Spleen (tissue), 13 donors: Measurements from ENCODE around the gene SNX4. TPM values are rescaled to one million over a fixed set of nuclear protein-coding genes. Genes with fewer than 3 reads are reported as not detected.

Source experiments
- DNase-seq: peaks from one replicate; pipeline ENCODE4 v3.0.0-alpha.2; 2020
- H3K27ac ChIP-seq, 8 donors: fragments of 200-600 bp; sonication (generic) in 7 of 8; 1 replicate in 4 of 8; 2 replicates in 4 of 8; pipeline versions ENCODE4 v1.5.0 to v1.8.0; 2016 to 2021; ENCODE audit warnings: inconsistent platforms in 4 of 8, mild to moderate bottlenecking in 4 of 8, moderate library complexity in 1 of 8
- H3K27me3 ChIP-seq, 7 donors: fragments of 200-600 bp; sonication (generic) in 6 of 7; replicated peaks in 1 of 7; 1 replicate in 4 of 7; 2 replicates in 3 of 7; pipeline versions ENCODE4 v1.5.0 to v1.8.0; 2016 to 2021; ENCODE audit warnings: inconsistent platforms in 3 of 7, mild to moderate bottlenecking in 1 of 7
- H3K36me3 ChIP-seq, 6 donors: fragments of 200-600 bp; sonication (generic) in 5 of 6; 1 replicate in 4 of 6; 2 replicates in 2 of 6; pipeline versions ENCODE4 v1.5.0 to v1.8.0; 2016 to 2021; ENCODE audit warnings: inconsistent platforms in 2 of 6
- H3K4me1 ChIP-seq, 6 donors: fragments of 200-600 bp; sonication (generic) in 5 of 6; 1 replicate in 3 of 6; 2 replicates in 3 of 6; pipeline versions ENCODE4 v1.5.0 to v1.8.0; 2016 to 2021; ENCODE audit warnings: inconsistent platforms in 3 of 6
- H3K4me3 ChIP-seq, 8 donors: fragments of 200-600 bp; sonication (generic) in 7 of 8; 1 replicate in 4 of 8; 2 replicates in 4 of 8; pipeline versions ENCODE4 v1.5.0 to v1.8.0; 2016 to 2021; ENCODE audit warnings: inconsistent platforms in 4 of 8, mild to moderate bottlenecking in 4 of 8, moderate library complexity in 2 of 8
- H3K9me3 ChIP-seq, 8 donors: fragments of 200-600 bp; sonication (generic) in 7 of 8; 1 replicate in 4 of 8; 2 replicates in 4 of 8; pipeline versions ENCODE4 v1.5.0 to v1.8.0; 2016 to 2021; ENCODE audit warnings: inconsistent platforms in 4 of 8
- CTCF ChIP-seq, 11 experiments: fragments of 200-600 bp in 7 of 11; fragments of 450-650 bp in 4 of 11; sonication (generic) in 4 of 11; IDR thresholded peaks in 8 of 11; conservative IDR thresholded peaks in 3 of 11; 1 replicate in 7 of 11; 2 replicates in 4 of 11; pipeline versions ENCODE4 v1.4.0 to v1.8.0; 2016 to 2021; ENCODE audit warnings: antibody characterized with exemption in 11 of 11, inconsistent platforms in 4 of 11, mild to moderate bottlenecking in 1 of 11
- POLR2A ChIP-seq, 3 donors: fragments of 450-650 bp; IDR thresholded peaks; one replicate each; pipeline ENCODE4 v1.5.1; 2017; ENCODE audit warnings: antibody characterized with exemption in 3 of 3, mild to moderate bottlenecking in 1 of 3
- POLR2AphosphoS5 ChIP-seq, 3 donors: sonication (generic); formaldehyde crosslinking; IDR thresholded peaks; one replicate each; pipeline ENCODE4 v1.5.1; 2017; ENCODE audit warnings: antibody characterized with exemption in 3 of 3
- WGBS, 5 donors: extraction: QIAGEN DNeasy Blood & Tissue Kit in 3 of 5; methylation state at CpG; one replicate each; pipeline versions ENCODE4 v1.1.5 to v1.1.7; 2013 to 2018; 5-methylcytosine and 5-hydroxymethylcytosine counted together
- intact Hi-C: fragments of 100-400 bp; cut with DNase I; formaldehyde crosslinking; loops from one replicate; pipeline ENCODE4 v1.15.0; 2023; ENCODE audit warnings: low total_unique reads
- long read RNA-seq, 2 donors: transcript quantifications; one replicate each; lab custom pipeline, GENCODE V29; 2026
- polyA plus RNA-seq, 3 donors: library from polyadenylated mRNA; stranded (reverse); fragments of 200-250 nt; gene quantifications; one replicate each; pipeline ENCODE4 v1.2.1, GENCODE V29; 2013
- total RNA-seq, 7 donors: library from RNA; depleted of rRNA in 3 of 7; stranded (reverse); fragments of >200 nt in 3 of 7; fragmentation: NEBNext Ultra II Directional in 4 of 7; extraction: Animal tissue kit (Norgen Biotek cat#: 25700) in 4 of 7; gene quantifications; one replicate each; pipeline versions ENCODE4 v1.1.0 to v1.2.1, GENCODE V29; 2016 to 2021
- donor health status: healthy with polysubstance abuse.
- donor health status: DM: no; HTN: no; CAD: no; lungs with moderate emphysema.
- donor health status: DM: no; HTN: no; CAD: no.
- donor health status: Bipolar disorder and iron deficiency.
- donor health status: healthy.
- donor health status: DM: no; HTN: no; CAD: no.
- donor health status: DM: yes; HTN: yes; CAD: no.

The SNX4 gene
- 10 to 100 TPM; 25.1 to 55.3 (median 38.5) TPM for total RNA-seq
- polyA plus RNA-seq = 10 to 100 TPM; 12.8 to 17.2 (median 14.4) TPM
- long read RNA-seq, donor 1, transcript SNX4-201 (14 exons, 2,513 nt) = major isoform, 12 of 18 reads
- long read RNA-seq, donor 1, partial matches to known transcripts = 5 of 18 reads
- long read RNA-seq, donor 1, other reads (novel, unspliced or antisense) = 0 of 18 reads
- long read RNA-seq, donor 2, transcript SNX4-201 (14 exons, 2,513 nt) = major isoform, 8 of 8 reads
- long read RNA-seq, donor 2, partial matches to known transcripts = 0 of 8 reads
- long read RNA-seq, donor 2, other reads (novel, unspliced or antisense) = 0 of 8 reads

GRCh38 chr3:125519678-125520562 is at the start of gene SNX4:
SNX4 (minus strand) TSS chr3:125520202; CDS start chr3:125520172, 30 bp downstream.
- Histone ChIP-seq H3K4me3 (peak within 1 kb of the TSS; percentile 58 to 96 (median 78)), H3K9me3 (no peaks in the 10 kb centered on the region), H3K4me1 (peaks cover 10 to 56% (median 41%) of the 10 kb centered on the region in 6 donors), H3K27me3 (no peaks in the 10 kb centered on the region), H3K27ac (peak within 1 kb of the TSS; percentile 66 to 88 (median 83)), H3K36me3 (peaks cover 0 to 24% (median 5%) of the 10 kb centered on the region in 6 donors)
- WGBS, 5 donors = 1% methylated on average over 43 to 65 of the region's 65 CpGs
- peak; percentile 97 for DNase-seq
- TF ChIP-seq POLR2AphosphoS5 (IDR thresholded peaks at IDR 0.05) (peak; percentile 83 to 89 (median 89)), POLR2A (IDR thresholded peaks at IDR 0.05) (peak in 1 of 3 donors; percentile 32), CTCF (IDR thresholded peaks at IDR 0.05 in 8 of 11, conservative IDR thresholded peaks at IDR 0.05 in 3 of 11) (no peak)
- intact Hi-C loops = loop anchor here (10.0 kb wide), 1 partner anchor 65 kb away; no protein-coding TSS in a partner anchor

DNA sequence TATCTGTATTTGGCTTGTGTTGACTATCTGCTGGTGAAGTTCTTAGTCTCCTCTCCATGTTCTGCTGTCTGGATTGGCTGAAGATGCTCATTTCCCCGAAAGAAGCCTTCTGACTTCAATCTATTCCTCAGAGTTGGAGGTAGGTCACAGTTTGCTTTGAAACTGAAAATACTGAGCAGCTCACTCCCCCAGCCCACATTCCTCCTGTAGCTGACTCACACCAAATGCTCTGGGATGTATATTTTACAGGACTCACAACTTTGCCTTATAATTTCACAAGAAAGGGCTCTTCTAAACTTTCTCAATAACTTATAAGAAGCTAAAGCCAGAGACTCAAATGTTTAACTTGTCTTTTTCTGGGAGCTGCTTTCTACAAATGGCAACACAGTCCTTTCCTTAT is 36.3 kb upstream of the SNX4 start:
- Histone ChIP-seq H3K4me1 (no peaks in the 10 kb centered on the region), H3K9me3 (no peaks in the 10 kb centered on the region), H3K36me3 (peaks cover 0 to 98% (median 57%) of the 10 kb centered on the region in 6 donors), H3K27me3 (no peaks in the 10 kb centered on the region), H3K27ac (no peak overlapping the region), H3K4me3 (no peak overlapping the region)
- intact Hi-C loops = no loop called here
- 94 to 100% (median 100%) methylated on average over 1 of the region's 1 CpG for WGBS, 5 donors
- TF ChIP-seq CTCF (IDR thresholded peaks at IDR 0.05 in 8 of 11, conservative IDR thresholded peaks at IDR 0.05 in 3 of 11) (no peak), POLR2A (IDR thresholded peaks at IDR 0.05) (no peak), POLR2AphosphoS5 (IDR thresholded peaks at IDR 0.05) (no peak)
- DNase-seq = no peak

DNA sequence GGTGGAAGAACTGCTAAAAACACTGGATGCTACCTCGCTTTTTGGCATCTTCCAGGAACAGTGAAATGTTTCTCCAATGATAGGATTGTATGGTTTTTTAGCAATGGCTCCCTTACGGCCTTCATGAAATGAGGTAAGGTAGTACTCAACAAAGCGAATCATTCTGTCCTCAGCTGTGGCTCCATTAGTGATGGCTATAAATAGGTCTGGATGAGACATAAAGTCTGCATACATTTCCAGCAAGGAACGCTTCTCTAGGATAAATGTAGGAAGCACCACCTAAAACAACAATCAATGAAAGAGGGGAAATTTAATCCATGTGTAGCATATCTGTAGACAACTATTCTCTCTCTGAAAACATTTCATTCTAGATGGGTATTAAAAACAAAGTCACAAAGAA is 32.4 kb upstream of the SNX4 start:
- Histone ChIP-seq H3K36me3 (peaks cover 0 to 98% (median 42%) of the 10 kb centered on the region in 6 donors), H3K27me3 (no peaks in the 10 kb centered on the region), H3K4me3 (no peak overlapping the region), H3K27ac (no peak overlapping the region), H3K9me3 (no peaks in the 10 kb centered on the region), H3K4me1 (no peaks in the 10 kb centered on the region)
- TF ChIP-seq POLR2AphosphoS5 (IDR thresholded peaks at IDR 0.05) (no peak), POLR2A (IDR thresholded peaks at IDR 0.05) (no peak), CTCF (IDR thresholded peaks at IDR 0.05 in 8 of 11, conservative IDR thresholded peaks at IDR 0.05 in 3 of 11) (no peak)
- DNase-seq = no peak
- intact Hi-C loops = no loop called here
- 92 to 97% (median 94%) methylated on average over 4 of the region's 4 CpGs for WGBS, 5 donors

DNA sequence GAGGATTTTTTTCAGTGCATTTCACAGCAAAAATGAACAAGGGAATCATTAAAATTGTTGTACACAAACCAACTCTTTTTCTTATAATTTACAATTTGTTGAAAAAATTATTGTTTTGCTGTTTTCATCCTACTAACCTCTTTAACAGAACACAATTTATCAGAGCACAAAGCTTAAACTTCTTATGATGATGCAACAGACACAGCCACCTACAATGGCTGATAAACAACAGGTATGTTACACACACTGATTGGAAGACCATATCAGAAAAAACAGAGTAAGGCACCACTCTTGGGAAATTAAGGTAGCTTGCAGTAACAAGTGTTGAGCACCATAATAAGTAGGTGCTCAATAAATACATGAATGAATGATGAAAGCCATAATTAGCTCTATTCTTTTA is 8.9 kb upstream of the SNX4 start:
- no peak overlapping the region for H3K27ac ChIP-seq
- TF ChIP-seq POLR2AphosphoS5 (IDR thresholded peaks at IDR 0.05) (no peak), POLR2A (IDR thresholded peaks at IDR 0.05) (no peak), CTCF (IDR thresholded peaks at IDR 0.05 in 8 of 11, conservative IDR thresholded peaks at IDR 0.05 in 3 of 11) (no peak)
- H3K36me3 ChIP-seq = peaks cover 0 to 58% (median 29%) of the 10 kb centered on the region in 6 donors

More for the DNA sequence above, 8.9 kb upstream of the SNX4 start:
- Histone ChIP-seq H3K27me3 (no peaks in the 10 kb centered on the region), H3K4me1 (no peaks in the 10 kb centered on the region), H3K4me3 (no peak overlapping the region), H3K9me3 (no peaks in the 10 kb centered on the region)
- no peak for DNase-seq
- intact Hi-C loops = loop anchor here (10.0 kb wide), 1 partner anchor 56 kb away; no protein-coding TSS in a partner anchor
